ENCODE measurements around the gene SNTN. TPM values are rescaled to one million over a fixed set of nuclear protein-coding genes. Genes with fewer than 3 reads are reported as not detected.

The SNTN gene
- polyA plus RNA-seq, 1 donor (not counting 4 experiments of a cell fraction or from before 2014, with no cell fraction given), result not detected

GRCh38 chr3:63689285-63689684 lies 36.8 kb downstream of the SNTN start:
- no peak overlapping the region for H2AFZ ChIP-seq (ENCODE audit: control insufficient read depth, low read length)
- H3K9me1 ChIP-seq (ENCODE audit: control insufficient read depth, extremely low read depth, insufficient read depth, low read length), result no peaks in the 10 kb centered on the region
- H3K36me3 ChIP-seq (ENCODE audit: control insufficient read depth in 2 of 2, extremely low read depth in 1 of 2, insufficient read depth in 2 of 2, low read length in 2 of 2), result no peaks in the 10 kb centered on the region
- no peak overlapping the region for H3K27ac ChIP-seq (ENCODE audit: control insufficient read depth, insufficient read depth, low read length)
- no peaks in the 10 kb centered on the region for H3K79me2 ChIP-seq (ENCODE audit: control insufficient read depth, insufficient read depth, low read length)
- no peaks in the 10 kb centered on the region for H3K27me3 ChIP-seq (ENCODE audit: control insufficient read depth, extremely low read depth, insufficient read depth, low read length)
- FAIRE-seq, result no peak
- no peak for TF ChIP-seq CTCF (optimal IDR thresholded peaks at IDR 0.05 in 1 of 3, IDR thresholded peaks at IDR 0.05 in 1 of 3, conservative IDR thresholded peaks at IDR 0.05 in 1 of 3; ENCODE audit: extremely low read depth in 1 of 3, insufficient read depth in 2 of 3, low read length in 3 of 3)
- TF ChIP-seq EZH2 (IDR thresholded peaks at IDR 0.05; ENCODE audit: low read length), result no peak
- H3K4me3 ChIP-seq (ENCODE audit: control insufficient read depth in 2 of 3, extremely low read depth in 1 of 3, insufficient read depth in 2 of 3, low read depth in 1 of 3, low read length in 3 of 3), result no peak overlapping the region
- no peak overlapping the region for H3K9ac ChIP-seq (ENCODE audit: control insufficient read depth, extremely low read depth, insufficient read depth, low read length)
- H3K4me1 ChIP-seq (ENCODE audit: control insufficient read depth, extremely low read depth, insufficient read depth, low read length), result no peaks in the 10 kb centered on the region
- no peaks in the 10 kb centered on the region for H4K20me1 ChIP-seq (ENCODE audit: control insufficient read depth, extremely low read depth, insufficient read depth, low read length)
- no peak for DNase-seq (ENCODE audit: low read depth, low spot score)
- dilution Hi-C loops (cut with MboI; ENCODE audit: extremely low pct_ligation_motif_present, low sequenced_read_pairs), result no loop called here
- H3K4me2 ChIP-seq (ENCODE audit: control insufficient read depth, extremely low read depth, insufficient read depth, low read depth, low read length), result no peak overlapping the region
- no peaks in the 10 kb centered on the region for H3K9me3 ChIP-seq (ENCODE audit: control insufficient read depth, low read depth, low read length)

GRCh38 chr3:63693351-63693750 lies 40.9 kb downstream of the SNTN start:
- Histone ChIP-seq H3K4me1 (ENCODE audit: control insufficient read depth, extremely low read depth, insufficient read depth, low read length) (no peaks in the 10 kb centered on the region), H3K79me2 (ENCODE audit: control insufficient read depth, insufficient read depth, low read length) (no peaks in the 10 kb centered on the region), H4K20me1 (ENCODE audit: control insufficient read depth, extremely low read depth, insufficient read depth, low read length) (no peaks in the 10 kb centered on the region), H3K9ac (ENCODE audit: control insufficient read depth, extremely low read depth, insufficient read depth, low read length) (no peak overlapping the region), H3K4me2 (ENCODE audit: control insufficient read depth, extremely low read depth, insufficient read depth, low read depth, low read length) (no peak overlapping the region), H3K36me3 (ENCODE audit: control insufficient read depth in 2 of 2, extremely low read depth in 1 of 2, insufficient read depth in 2 of 2, low read length in 2 of 2) (no peaks in the 10 kb centered on the region), H3K9me3 (ENCODE audit: control insufficient read depth, low read depth, low read length) (no peaks in the 10 kb centered on the region), H3K27me3 (ENCODE audit: control insufficient read depth, extremely low read depth, insufficient read depth, low read length) (no peaks in the 10 kb centered on the region), H3K4me3 (ENCODE audit: control insufficient read depth in 2 of 3, extremely low read depth in 1 of 3, insufficient read depth in 2 of 3, low read depth in 1 of 3, low read length in 3 of 3) (no peak overlapping the region), H3K27ac (ENCODE audit: control insufficient read depth, insufficient read depth, low read length) (no peak overlapping the region), H2AFZ (ENCODE audit: control insufficient read depth, low read length) (no peak overlapping the region), H3K9me1 (ENCODE audit: control insufficient read depth, extremely low read depth, insufficient read depth, low read length) (no peaks in the 10 kb centered on the region)
- TF ChIP-seq EZH2 (IDR thresholded peaks at IDR 0.05; ENCODE audit: low read length) (no peak), CTCF (optimal IDR thresholded peaks at IDR 0.05 in 1 of 3, IDR thresholded peaks at IDR 0.05 in 1 of 3, conservative IDR thresholded peaks at IDR 0.05 in 1 of 3; ENCODE audit: extremely low read depth in 1 of 3, insufficient read depth in 2 of 3, low read length in 3 of 3) (no peak)
- dilution Hi-C loops (cut with MboI; ENCODE audit: extremely low pct_ligation_motif_present, low sequenced_read_pairs), result no loop called here
- DNase-seq (ENCODE audit: low read depth, low spot score) (no peak), FAIRE-seq (no peak)

All from keratinocyte (primary cell).